GM19468 (cell line): ENCODE results near the gene SDK2.

Source experiments
- ATAC-seq: cut with Tn5 transposase; IDR thresholded peaks from one replicate; pipeline ENCODE4 v1.9.1; 2021; ENCODE audit warnings: mild to moderate bottlenecking, moderate library complexity, moderate number of reproducible peaks; ENCODE audit not compliant: unreplicated experiment; ENCODE audit errors: extremely low read depth

SDK2 gene

DNA sequence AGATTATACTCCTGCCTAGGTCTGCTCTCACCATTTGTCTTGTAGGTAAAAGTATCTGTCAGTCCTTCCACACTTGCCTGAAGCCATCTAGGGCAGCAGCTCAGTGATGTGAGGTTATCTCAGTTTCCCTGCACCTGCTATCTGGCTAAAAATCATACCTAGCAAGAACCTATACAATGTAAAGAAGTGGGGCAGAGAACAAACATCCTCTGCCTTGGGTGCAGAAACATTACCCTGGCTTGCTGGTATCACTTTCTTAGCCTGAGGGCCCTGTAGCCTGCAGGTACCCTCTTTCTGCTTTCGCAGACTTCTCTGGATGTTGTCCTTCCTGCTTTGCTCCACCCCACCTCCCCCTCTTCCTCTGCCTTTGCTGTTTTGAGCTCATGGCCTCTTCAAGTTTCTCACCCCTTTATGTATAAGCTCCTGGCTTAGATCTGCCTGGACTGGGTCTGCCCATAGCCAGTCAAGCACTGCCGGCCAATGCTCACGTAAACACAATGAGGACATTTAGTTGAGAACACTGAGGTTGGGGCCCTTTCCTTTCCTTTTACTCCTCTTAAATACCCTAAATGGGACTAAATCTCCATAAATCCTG lies 8.7 kb upstream of the SDK2 start:
- ATAC-seq = no peak

DNA sequence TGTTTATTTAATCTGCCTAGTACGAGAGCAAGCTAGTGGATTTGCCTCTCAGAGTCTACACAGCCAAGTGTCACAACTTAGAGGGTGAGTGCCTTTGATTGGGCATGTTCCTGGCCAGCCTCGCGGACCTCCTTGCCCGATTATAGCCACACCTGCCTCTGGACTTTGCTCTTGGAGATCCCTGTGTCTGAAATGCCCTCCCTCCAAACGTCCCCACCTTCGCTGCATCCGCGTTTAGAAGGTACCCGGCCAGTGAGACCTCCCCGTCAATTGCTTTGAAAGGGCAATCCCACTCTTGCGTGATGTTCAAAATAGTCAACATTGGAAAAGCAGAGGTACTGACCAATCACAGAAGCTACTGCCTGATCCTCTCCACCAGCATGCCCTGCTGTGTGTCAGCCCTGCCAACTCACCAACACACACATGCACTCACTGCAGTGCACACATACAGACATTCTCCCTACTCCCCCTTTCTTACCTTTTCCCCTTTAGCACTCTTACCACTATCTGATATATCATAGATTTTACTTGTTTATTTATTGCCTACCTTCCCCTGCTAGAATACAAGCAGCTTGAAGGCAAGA lies 6.5 kb upstream of the SDK2 start:
- ATAC-seq = no peak

DNA sequence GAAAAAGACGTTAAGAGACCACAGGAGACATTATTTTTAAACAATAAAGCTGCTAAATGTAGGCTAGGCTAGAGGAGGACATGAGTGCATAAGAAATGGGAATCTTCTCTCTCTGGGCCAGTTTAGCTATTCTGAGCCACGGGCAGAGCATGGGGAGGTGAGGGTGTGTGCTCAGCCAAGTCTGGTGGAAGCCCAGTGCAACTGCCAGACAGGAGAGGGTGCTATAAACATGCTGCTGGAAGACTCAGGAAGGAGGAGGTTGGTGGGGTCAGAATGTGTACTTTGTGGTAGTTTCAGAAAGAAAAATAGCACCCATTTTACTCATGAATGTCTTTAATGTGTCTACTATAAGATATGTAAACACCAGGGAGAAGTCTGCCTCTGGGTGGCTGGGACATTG lies 5.9 kb upstream of the SDK2 start:
- ATAC-seq = no peak

DNA sequence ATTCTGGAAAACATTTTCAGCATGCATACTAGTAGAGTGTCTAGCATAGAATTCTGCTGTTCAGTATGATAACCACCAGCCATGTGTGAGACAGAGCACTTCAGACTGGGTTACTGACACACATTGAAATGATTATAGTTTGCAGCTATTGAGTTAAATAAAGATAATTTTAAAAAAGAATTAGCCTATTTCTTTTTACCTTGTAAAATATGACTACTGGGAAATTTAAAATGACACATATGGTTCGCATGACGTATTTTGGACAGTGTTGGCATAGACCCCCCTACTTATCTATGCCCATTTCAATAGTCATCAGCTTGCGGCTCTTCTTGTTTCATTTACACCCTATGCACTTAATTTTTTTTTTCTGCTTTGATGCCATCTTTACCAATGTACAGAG lies 4.7 kb upstream of the SDK2 start:
- ATAC-seq = no peak

DNA sequence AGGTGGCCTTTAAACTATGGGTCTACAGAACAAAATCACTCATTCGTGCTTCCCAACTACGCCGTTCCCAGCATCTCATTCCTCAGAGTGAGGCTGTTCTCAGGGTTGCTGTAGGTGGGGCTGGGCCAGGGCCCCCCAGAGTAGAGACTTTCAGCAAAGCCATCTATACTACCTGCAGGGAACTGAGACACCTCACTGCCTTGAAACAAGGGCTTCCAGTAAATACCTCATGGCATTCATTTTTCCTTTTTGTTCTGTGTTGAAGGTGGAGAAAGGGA lies 4.2 kb upstream of the SDK2 start:
- no peak for ATAC-seq

DNA sequence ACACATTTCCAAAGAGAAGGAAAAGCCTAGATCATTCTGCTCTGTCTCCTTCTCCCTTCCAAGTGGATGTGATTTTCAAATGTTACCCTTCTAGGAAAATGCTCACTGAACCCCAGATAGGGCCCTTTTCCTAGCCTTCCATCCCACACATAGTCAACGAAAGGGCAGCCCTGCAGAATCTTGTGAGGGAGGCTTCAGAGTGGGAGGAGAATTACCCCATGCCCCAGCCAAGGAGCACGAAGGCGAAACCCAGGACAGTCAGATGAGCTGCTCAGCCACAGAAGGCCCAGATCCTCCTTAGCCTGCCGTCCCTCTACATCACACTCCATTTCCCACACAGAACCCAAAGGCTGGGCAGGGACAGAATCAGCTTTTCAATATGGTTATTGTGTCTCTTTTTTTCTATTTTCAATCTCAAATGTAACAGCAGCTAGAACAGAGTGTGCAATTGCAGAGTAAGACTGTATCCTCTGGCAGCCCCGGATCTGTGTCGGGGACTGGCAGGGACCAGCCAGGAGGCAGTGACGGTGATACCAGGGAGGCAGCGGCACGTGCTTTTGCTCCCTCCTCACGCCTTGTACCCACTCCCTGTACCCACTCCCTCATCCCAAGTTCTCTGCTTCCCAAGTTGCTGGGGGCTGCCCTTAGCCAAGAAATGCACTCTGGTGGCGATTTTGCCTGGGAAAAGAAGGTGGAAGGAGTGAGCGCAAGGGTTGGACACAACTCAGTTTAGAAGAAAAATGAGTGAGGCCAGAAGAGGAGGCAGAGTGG lies 3.7 kb upstream of the SDK2 start:
- no peak for ATAC-seq

DNA sequence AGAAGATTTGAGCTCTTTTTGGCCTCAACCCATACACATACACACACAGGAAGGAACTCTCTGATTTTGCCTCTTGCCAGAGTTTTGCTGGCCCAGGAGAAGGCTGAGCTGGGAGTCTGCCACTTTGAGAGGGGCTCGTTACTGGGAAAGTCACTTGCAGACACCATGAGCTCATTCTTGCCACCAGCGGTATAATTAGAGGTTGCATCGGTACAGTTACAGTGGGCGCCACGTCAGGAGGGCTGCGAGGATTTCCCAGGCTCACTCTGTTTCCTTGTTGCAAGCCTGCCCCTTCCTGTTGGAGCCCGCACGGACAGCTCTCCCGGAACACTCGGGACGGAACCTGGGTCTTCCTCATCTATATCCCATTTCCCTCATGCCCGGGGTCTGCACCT lies 3.1 kb upstream of the SDK2 start:
- ATAC-seq = no peak

DNA sequence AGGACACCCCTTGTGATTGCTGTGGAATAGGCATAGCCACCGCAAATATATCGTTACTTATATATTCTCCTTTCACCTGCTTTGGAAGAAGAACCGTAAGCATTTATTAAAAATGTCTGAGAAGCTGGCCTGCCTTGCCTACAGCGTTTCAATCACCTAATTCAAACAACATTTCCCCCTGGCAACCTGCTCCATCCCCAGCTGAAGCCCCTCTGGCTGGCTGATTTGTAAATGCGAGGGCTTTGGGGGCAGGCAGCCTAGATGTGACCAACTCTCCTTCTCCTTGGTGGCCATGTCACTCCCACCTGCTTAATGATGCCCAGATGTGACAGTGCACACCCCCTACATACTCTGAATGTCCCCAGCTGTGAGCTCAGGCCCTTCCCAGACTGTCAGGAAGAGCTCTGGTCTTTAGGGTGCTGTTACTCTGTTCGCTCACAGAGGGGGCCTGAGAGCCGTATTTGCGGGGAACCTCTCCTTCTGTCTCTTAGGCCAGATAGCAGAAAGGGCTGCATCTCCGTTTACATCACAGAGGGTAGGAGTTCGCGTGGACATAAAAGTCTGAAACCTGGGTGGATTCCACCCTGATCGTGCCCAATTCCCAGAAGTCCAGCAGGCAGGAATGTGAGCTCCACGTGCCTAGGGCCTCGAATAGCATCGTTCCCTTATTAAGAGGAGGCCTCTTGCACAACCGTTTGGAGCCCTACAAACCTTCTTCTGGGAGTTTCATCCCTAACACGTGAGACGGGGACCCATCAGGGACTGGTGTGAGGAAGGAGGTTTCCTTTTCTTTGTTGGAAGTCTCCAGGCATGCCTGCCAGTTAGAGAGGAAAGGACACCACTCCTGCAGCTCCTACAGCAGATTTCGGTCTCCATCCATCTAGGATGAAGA lies 2.4 kb upstream of the SDK2 start:
- no peak for ATAC-seq

DNA sequence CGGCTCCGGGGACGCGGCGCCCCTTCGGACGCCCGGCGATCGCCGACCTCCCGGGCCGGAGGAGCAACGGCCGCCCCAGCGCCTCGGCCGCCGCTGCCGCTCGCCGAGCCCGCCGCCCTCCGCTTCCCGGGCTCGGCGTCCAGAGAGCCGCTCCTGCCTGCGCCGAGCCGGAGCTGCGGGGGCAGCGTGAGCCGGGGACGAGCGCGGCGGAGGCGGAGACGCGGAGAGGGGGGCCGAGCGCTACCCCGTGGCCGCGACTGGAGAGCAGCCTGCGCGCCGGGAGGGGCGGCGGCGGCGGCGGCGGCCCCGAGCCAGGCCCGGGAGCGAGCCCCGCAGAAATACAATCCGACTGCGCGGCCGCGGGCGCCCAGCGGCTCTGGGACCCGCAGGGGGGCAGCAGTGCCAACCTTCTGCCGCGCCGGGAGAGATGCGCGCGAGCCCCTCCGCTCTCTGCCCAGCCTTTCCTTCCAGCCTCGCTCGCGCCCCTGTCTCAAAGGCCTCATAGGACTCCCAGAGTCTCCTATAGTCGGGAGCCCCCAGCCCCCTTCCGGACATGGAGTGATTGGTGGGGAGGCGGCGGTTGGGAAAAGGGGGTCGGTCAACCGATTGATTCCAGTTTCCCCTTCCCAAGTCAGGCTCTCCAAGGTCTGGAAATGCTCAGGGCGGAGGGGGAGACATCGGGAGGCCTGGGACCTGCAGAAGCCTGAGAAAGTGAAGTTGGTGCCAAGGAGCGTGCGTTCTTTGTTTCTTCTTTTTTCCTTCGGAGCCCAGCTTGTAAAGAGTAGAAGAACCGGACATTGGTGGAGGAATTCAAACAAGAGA lies 1.0 kb upstream of the SDK2 start:
- no peak for ATAC-seq

DNA sequence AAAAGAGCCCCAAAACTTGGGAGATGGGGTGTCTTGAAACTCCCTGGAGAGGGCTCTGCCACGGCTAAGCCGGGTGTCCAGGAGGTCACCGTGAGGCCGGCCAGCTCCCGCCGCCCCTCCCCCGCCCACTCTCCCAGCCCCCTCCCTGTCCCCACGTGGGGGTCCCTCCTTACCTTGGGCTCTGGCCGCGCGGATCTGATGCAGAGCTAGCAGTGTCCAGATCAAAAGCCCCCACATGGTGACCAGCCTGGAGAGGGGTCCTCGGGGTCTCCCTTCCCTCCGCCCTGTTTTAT lies 447 bp downstream of the SDK2 start:
- no peak for ATAC-seq

DNA sequence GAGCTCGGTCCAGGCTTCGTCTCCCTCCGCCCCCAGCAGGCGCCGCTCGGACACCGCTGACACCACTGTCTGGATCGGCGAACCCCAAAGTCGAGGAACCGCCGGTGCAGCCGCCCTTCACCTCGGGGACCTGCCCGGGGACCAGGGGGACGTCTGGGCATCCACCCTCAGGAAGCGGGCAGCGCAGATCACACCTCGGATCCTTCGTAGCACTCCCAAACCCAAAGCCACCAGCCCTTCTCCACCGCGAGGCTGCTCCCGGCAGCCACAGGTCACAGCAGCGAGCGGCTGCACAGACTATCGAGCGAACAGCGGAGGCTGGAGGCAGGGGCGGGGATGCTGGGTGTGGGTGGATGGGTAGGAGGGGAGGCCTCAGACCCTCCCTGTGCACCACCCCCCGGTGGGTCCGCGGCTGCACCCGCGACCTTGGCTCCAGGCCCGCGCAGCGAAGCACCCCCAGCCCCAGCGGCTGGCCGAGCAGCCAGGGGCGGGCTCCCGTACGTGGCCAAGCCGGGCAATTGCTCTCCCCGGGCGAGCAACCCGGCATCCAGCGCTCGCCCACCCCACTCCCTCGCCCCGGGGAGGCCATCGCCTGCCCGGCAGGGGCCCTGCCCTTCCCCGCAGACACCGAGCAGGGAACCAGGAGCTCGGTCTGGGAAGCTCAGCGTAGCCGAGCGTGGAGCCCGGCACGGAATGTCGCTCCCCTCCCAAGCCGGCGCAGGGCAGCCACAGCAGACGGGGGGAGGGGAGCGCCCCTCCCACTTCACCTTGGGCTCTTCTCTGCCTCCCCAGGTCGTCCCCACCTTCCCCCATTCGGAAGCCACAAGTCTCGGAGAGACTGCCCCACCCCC lies 1.0 kb downstream of the SDK2 start:
- no peak for ATAC-seq

DNA sequence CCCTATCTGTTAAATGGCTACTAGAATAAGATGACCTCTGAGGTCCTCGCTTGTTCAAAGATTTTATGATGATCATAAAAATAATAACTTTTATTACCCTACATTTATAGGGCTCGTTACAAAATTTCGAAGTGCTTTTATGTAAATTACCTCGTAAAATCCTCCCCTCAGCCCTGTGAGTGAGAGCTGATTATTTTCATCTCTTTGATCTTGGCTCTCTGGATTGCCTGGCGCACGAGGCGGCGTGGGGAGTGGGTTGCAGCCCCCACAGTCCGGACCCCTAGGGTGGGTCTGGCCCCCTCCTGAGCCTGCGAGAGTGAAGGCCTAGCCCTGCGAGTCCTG lies 1.6 kb downstream of the SDK2 start:
- no peak for ATAC-seq

DNA sequence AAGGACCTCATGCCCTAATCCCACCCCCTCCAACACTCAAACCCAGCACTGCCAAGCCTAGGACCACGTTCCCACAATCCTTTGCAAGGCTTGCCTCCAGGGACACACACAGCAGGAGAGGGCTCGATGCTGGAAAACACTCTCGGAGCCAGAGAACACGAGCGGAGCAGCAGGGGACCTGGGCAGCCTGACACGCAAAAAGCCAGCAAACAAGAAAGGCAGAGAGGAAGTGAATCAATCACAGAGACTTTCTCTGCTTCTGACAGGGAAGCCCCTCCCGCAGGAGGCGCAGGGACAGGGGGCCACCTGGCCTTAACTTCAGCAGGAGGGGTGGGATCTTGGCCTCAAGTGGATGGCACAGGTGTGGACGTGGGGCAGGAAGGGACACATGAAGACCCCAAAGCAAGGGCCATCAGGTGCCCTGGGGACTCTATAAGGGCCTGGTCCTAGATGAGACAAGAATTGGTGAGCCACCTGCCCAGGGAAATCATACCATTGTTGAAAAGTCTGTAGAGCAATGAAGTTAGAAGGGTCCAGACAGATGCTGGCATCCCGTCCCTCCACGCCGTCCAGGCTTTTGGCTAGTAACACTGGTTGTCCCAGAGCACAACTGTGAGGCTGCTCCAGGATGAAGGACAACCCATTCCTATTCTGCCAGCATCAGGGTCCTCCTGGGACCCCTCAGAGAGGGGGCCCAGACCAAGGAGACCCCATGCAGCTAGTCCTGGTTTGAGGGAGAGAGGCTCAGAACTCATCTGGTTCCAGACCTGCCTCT lies 2.2 kb downstream of the SDK2 start:
- ATAC-seq = no peak

DNA sequence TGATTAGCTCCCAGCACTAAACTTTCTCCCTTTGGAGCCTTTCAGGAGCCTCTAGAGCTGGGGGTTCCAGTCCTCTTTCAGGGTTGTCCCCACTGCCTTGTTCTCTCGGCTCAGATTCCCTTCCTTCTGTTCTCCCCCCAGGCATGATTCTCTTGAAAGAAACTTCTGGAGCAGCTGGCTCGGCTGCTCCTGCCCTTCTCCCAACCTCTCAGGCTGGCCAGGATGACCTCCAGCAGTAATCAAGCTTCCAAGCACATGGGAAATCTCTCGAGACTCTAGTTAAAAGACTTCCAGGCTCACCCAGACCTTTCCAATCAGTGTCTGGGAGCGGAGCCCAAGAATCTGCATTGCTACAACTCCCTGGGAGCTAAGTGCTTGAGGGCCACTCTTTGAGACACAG lies 3.6 kb downstream of the SDK2 start:
- ATAC-seq = no peak

DNA sequence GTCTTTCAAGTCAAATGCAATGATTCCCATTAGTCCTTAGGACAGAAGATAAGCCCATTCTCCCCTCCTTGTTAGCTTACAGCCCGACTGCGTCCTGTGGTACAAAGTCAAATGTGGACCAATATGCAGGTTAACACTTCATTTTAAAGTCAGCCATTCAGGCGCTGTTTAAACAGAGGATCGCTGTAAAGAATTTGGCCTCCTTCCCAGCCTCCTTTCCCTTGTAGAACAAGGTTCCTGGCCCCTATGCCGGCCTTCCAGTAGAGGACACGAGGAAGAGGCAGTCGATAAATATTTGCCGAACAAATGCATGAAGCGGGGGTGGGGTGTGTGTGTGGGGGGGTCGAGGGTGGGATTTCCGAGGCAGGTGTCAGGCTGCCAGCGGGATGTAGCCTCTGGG lies 4.3 kb downstream of the SDK2 start:
- no peak for ATAC-seq

DNA sequence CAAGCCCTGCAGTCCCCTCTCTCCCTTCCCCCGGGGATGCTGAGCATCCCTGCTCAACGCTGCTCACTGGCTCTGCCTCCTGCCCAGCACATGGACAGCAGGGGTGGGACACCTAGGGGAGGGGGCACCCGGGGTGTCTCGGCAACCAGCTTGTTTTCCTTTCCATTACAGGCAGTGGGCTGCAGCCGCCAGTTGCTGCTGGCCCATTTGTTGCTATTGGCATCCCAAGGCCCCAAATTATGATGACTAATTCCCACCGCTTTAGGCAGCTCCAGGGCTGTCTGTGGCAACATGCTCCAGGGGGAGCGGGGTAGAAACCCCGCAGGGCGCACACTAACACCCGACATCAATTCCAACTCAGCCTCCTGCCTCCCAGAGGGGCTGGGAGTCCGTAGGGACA lies 4.9 kb downstream of the SDK2 start:
- no peak for ATAC-seq

DNA sequence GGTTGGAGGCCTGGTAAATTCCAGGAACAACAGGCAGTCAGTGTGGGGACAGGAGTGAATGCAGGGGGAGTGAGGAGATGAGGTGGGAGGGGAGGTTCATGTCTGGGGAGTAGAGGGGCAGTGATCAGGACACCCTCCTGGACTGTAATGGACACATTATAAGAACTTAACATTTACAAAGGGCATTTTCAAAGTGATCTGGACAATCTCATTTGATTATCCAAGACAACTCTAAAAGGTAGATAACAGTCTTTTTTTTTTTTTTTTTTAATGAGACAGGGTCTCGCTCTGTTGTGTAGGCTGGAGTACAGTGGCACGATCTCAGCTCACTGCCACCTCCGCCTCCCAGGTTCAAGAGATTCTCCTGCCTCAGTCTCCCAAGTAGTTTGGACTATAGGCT lies 5.7 kb downstream of the SDK2 start:
- ATAC-seq = no peak

DNA sequence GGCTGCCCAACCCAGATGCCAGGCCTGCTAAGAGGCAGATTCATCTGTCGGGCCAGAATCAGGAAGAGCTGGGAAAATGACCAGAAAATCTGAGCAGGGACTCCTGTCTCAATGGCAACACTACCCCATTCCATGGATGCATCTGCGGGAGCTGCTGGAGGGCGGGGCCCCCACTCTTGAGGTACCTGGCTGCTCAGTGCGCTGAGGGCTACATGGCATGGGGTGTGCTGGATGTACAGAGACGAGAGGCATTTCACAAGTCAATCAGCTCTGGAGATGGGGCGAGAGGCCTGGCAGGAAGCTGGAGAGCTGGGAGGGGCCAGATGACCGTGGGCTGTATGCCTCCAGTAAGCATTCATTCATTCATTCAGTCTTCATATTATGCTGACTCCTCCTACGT lies 6.4 kb downstream of the SDK2 start:
- no peak for ATAC-seq
